ENCODE data around the gene MBD3L2B.

MBD3L2B gene

DNA sequence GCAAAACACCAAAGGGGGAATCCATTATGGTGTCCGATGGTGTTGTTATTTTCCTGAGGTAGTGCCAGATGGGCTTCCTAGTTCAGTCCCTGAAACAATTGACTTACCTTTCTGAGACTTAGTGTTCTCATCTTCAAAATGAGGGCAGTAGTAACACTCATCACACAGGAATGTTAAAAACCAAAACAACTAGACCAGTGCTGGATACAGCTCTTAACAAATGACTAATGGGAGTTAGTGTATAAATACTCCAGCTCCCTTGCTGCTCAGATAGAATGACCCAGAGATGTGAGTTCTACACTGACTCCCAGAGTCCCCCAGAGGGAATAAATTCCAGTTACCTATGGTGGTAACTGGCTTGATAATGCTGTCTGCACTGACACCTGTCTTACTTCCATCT is 49.9 kb downstream of the MBD3L2B start:
- TF ChIP-seq, protein P1, sequence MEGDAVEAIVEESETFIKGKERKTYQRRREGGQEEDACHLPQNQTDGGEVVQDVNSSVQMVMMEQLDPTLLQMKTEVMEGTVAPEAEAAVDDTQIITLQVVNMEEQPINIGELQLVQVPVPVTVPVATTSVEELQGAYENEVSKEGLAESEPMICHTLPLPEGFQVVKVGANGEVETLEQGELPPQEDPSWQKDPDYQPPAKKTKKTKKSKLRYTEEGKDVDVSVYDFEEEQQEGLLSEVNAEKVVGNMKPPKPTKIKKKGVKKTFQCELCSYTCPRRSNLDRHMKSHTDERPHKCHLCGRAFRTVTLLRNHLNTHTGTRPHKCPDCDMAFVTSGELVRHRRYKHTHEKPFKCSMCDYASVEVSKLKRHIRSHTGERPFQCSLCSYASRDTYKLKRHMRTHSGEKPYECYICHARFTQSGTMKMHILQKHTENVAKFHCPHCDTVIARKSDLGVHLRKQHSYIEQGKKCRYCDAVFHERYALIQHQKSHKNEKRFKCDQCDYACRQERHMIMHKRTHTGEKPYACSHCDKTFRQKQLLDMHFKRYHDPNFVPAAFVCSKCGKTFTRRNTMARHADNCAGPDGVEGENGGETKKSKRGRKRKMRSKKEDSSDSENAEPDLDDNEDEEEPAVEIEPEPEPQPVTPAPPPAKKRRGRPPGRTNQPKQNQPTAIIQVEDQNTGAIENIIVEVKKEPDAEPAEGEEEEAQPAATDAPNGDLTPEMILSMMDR (IDR thresholded peaks at IDR 0.05; ENCODE audit: insufficient read depth, missing control alignments): no peak
- DNase-seq (ENCODE audit: insufficient read length, low spot score) (no peak), FAIRE-seq (no peak)

DNA sequence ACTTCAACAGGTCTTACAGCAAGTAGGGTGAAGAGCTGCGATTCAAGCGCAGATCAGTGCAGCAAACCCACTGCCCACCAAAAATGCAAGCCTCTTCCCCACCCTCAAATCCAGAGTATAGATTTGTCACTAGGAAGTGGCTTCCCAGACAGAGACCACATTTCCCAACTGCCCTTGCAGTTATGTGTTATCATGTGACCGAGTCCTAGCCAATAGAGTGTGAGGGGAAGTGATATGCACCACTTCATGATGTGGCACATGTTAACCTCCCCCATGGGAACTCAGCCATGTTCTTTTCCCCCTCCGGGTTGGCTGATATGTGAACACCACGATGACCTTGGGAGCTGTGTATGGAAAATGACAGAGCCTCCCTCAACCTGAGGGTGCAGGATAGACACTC is 50.8 kb downstream of the MBD3L2B start:
- TF ChIP-seq, protein P1 (IDR thresholded peaks at IDR 0.05; ENCODE audit: insufficient read depth, missing control alignments): no peak
- DNase-seq (ENCODE audit: insufficient read length, low spot score): no peak
- no peak for FAIRE-seq

DNA sequence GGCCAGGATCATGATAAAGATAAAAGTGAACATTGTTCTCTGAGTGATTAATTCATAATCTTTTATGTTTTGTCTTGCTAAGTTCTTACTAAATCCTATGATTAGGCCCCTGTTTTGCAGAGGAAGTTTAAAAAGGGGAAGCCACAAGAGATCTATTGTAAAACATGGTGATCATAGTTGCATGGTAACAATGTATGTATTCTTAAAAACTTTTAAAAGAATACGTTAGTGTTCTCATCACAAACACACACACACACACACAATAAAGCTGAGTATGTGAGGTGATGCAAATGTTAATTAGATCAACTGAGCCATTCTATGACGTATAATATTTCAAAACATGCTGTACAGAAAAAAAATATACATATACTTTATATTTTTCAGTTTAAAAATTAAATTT is 51.2 kb downstream of the MBD3L2B start:
- TF ChIP-seq, protein P1 (IDR thresholded peaks at IDR 0.05; ENCODE audit: insufficient read depth, missing control alignments): no peak
- no peak for FAIRE-seq
- no peak for DNase-seq (ENCODE audit: insufficient read length, low spot score)

DNA sequence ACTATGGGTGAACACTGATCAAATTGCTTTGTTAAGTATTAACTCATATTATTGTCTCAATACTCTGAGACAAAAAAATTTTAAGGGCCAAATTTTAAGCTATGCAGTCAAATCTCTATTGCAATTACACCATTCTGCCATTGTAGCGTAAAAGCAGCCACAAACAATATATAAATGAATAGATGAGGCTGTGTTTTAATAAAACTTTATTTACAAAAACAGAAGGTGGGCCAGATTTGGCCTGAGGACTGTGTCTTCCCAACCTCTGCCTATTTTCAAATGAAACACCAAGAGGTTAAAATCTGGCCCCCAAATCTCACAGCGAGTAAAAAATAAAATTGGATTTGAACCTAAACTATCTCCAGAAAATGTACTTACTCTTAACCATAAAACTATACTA is 51.7 kb downstream of the MBD3L2B start:
- no peak for DNase-seq (ENCODE audit: insufficient read length, low spot score)
- TF ChIP-seq, protein P1 (IDR thresholded peaks at IDR 0.05; ENCODE audit: insufficient read depth, missing control alignments): no peak
- FAIRE-seq: no peak
